ENCODE data around the gene PGS1.
A peak's percentile ranks its signal among the peaks of the same experiment; 100 is the strongest.

PGS1 gene

GRCh38 chr17:78427140-78427539 is 48.7 kb downstream of the PGS1 start:
- no peak for TF ChIP-seq TEAD4 (IDR thresholded peaks at IDR 0.05)
- TF ChIP-seq MAX (IDR thresholded peaks at IDR 0.05): no peak
- no peak for TF ChIP-seq ZBTB7A (IDR thresholded peaks at IDR 0.05; ENCODE audit: low read depth)
- no peak for TF ChIP-seq YY1 (IDR thresholded peaks at IDR 0.05; ENCODE audit: low read depth)
- TF ChIP-seq NFIC (IDR thresholded peaks at IDR 0.05): no peak
- no peak for TF ChIP-seq EP300 (IDR thresholded peaks at IDR 0.05; ENCODE audit: borderline replicate concordance)
- no peak for TF ChIP-seq CEBPB (IDR thresholded peaks at IDR 0.05)
- no peak for TF ChIP-seq CREB1 (IDR thresholded peaks at IDR 0.05; ENCODE audit: low read depth)
- TF ChIP-seq RAD21 (IDR thresholded peaks at IDR 0.05; ENCODE audit: low read depth): no peak
- TF ChIP-seq TCF12 (IDR thresholded peaks at IDR 0.05; ENCODE audit: low read depth): no peak

- TF ChIP-seq EGR1 (IDR thresholded peaks at IDR 0.05) (no peak), YY1 (IDR thresholded peaks at IDR 0.05; ENCODE audit: low read depth) (no peak), TEAD4 (IDR thresholded peaks at IDR 0.05) (no peak), CREB1 (IDR thresholded peaks at IDR 0.05; ENCODE audit: low read depth) (no peak)
Observed at GRCh38 chr17:78428025-78428575, 49.7 kb downstream of the PGS1 start.

GRCh38 chr17:78428836-78429617 is 50.6 kb downstream of the PGS1 start:
- no peak for TF ChIP-seq USF1 (IDR thresholded peaks at IDR 0.05)
- no peak for TF ChIP-seq RAD21 (IDR thresholded peaks at IDR 0.05; ENCODE audit: low read depth)
- peak; percentile 75 for TF ChIP-seq REST (IDR thresholded peaks at IDR 0.05; ENCODE audit: low read depth)

GRCh38 chr17:78429618-78429995 is 51.2 kb downstream of the PGS1 start:
- no peak for TF ChIP-seq REST (IDR thresholded peaks at IDR 0.05; ENCODE audit: low read depth)
- TF ChIP-seq USF1 (IDR thresholded peaks at IDR 0.05): no peak
- TF ChIP-seq FOXM1 (IDR thresholded peaks at IDR 0.05; ENCODE audit: borderline replicate concordance, low read depth): no peak
- TF ChIP-seq TEAD4 (IDR thresholded peaks at IDR 0.05): no peak
- TF ChIP-seq EGR1 (IDR thresholded peaks at IDR 0.05): no peak
- TF ChIP-seq YY1 (IDR thresholded peaks at IDR 0.05; ENCODE audit: low read depth): no peak
- no peak for TF ChIP-seq EP300 (IDR thresholded peaks at IDR 0.05; ENCODE audit: borderline replicate concordance)
- TF ChIP-seq CREB1 (IDR thresholded peaks at IDR 0.05; ENCODE audit: low read depth): no peak

- TF ChIP-seq CREB1 (IDR thresholded peaks at IDR 0.05; ENCODE audit: low read depth): no peak
Observed at GRCh38 chr17:78430892-78431691, 52.6 kb downstream of the PGS1 start.

GRCh38 chr17:78431692-78431958 is 53.2 kb downstream of the PGS1 start:
- TF ChIP-seq REST (IDR thresholded peaks at IDR 0.05; ENCODE audit: low read depth): no peak
- TF ChIP-seq ZBTB7A (IDR thresholded peaks at IDR 0.05; ENCODE audit: low read depth): no peak
- no peak for TF ChIP-seq RAD21 (IDR thresholded peaks at IDR 0.05; ENCODE audit: low read depth)
- no peak for TF ChIP-seq CREB1 (IDR thresholded peaks at IDR 0.05; ENCODE audit: low read depth)
- TF ChIP-seq TAF1 (IDR thresholded peaks at IDR 0.05; ENCODE audit: low read depth): no peak
- no peak for TF ChIP-seq EP300 (IDR thresholded peaks at IDR 0.05; ENCODE audit: borderline replicate concordance)
- TF ChIP-seq EGR1 (IDR thresholded peaks at IDR 0.05): no peak
- no peak for TF ChIP-seq YY1 (IDR thresholded peaks at IDR 0.05; ENCODE audit: low read depth)
- no peak for TF ChIP-seq MAX (IDR thresholded peaks at IDR 0.05)
- no peak for TF ChIP-seq NFIC (IDR thresholded peaks at IDR 0.05)
- TF ChIP-seq FOXM1 (IDR thresholded peaks at IDR 0.05; ENCODE audit: borderline replicate concordance, low read depth): no peak
- no peak for TF ChIP-seq TEAD4 (IDR thresholded peaks at IDR 0.05)
- TF ChIP-seq TCF12 (IDR thresholded peaks at IDR 0.05; ENCODE audit: low read depth): no peak
- TF ChIP-seq CEBPB (IDR thresholded peaks at IDR 0.05): no peak
- no peak for TF ChIP-seq USF1 (IDR thresholded peaks at IDR 0.05)
